Dendritic cell treated with granulocyte-macrophage colony-stimulating factor and Interleukin-4, amounts not matched to agents 40 ng/mL and 50 ng/mL, for 4 days (primary cell): ENCODE data around the gene SUOX.

Source experiments
- H3K27ac Mint-ChIP-seq: one replicate; pipeline ENCODE4 v1.8.0; 2022; ENCODE audit warnings: mild to moderate bottlenecking, mixed read lengths
- H3K27me3 Mint-ChIP-seq: one replicate; pipeline ENCODE4 v1.8.0; 2022; ENCODE audit warnings: mild to moderate bottlenecking, mixed read lengths
- H3K36me3 Mint-ChIP-seq: one replicate; pipeline ENCODE4 v1.8.0; 2022; ENCODE audit warnings: low read depth, mixed read lengths
- H3K4me1 Mint-ChIP-seq: one replicate; pipeline ENCODE4 v1.8.0; 2022; ENCODE audit warnings: low read depth, mixed read lengths
- H3K4me3 Mint-ChIP-seq: one replicate; pipeline ENCODE4 v1.8.0; 2022; ENCODE audit warnings: mild to moderate bottlenecking, moderate library complexity, mixed read lengths
- H3K9me3 Mint-ChIP-seq: one replicate; pipeline ENCODE4 v1.8.0; 2022; ENCODE audit warnings: mixed read lengths
- intact Hi-C: fragments of 100-400 bp; cut with micrococcal nuclease; formaldehyde crosslinking; loops from one replicate; pipeline ENCODE4 v1.15.0; 2022

Gene SUOX

GRCh38 chr12:56017181-56017580, 20.1 kb downstream of the SUOX start:
- no peak overlapping the region for H3K27ac Mint-ChIP-seq
- no peaks in the 10 kb centered on the region for H3K27me3 Mint-ChIP-seq
- intact Hi-C loops = no loop called here
- H3K36me3 Mint-ChIP-seq = peaks cover 12% of the 10 kb centered on the region
- H3K4me3 Mint-ChIP-seq = no peak overlapping the region
- peaks cover 33% of the 10 kb centered on the region for H3K4me1 Mint-ChIP-seq
- no peaks in the 10 kb centered on the region for H3K9me3 Mint-ChIP-seq

GRCh38 chr12:56018356-56018755, 21.3 kb downstream of the SUOX start:
- intact Hi-C loops = no loop called here
- Mint-ChIP-seq H3K4me3 (no peak overlapping the region), H3K27ac (no peak overlapping the region)

GRCh38 chr12:56020423-56021184, 23.5 kb downstream of the SUOX start, which contains the start of gene IKZF4:
Gene IKZF4 (plus strand): TSS chr12:56021043. CDS start chr12:56021494, 451 bp downstream.
- intact Hi-C loops = no loop called here
- Mint-ChIP-seq H3K27ac (peak within 1 kb of the TSS; percentile 76), H3K9me3 (no peaks in the 10 kb centered on the region), H3K4me1 (peaks cover 44% of the 10 kb centered on the region), H3K27me3 (no peaks in the 10 kb centered on the region), H3K4me3 (peak within 1 kb of the TSS; percentile 70), H3K36me3 (peaks cover 16% of the 10 kb centered on the region)

More at GRCh38 chr12:56018356-56018755, 21.3 kb downstream of the SUOX start:
- Mint-ChIP-seq H3K36me3 (peaks cover 6% of the 10 kb centered on the region), H3K27me3 (no peaks in the 10 kb centered on the region), H3K4me1 (peaks cover 42% of the 10 kb centered on the region), H3K9me3 (no peaks in the 10 kb centered on the region)

GRCh38 chr12:56021889-56022497, 24.9 kb downstream of the SUOX start:
- Mint-ChIP-seq H3K9me3 (no peaks in the 10 kb centered on the region), H3K36me3 (peaks cover 26% of the 10 kb centered on the region), H3K27ac (peak overlapping the region; percentile 76), H3K4me3 (peak overlapping the region; percentile 70), H3K4me1 (peaks cover 44% of the 10 kb centered on the region), H3K27me3 (no peaks in the 10 kb centered on the region)
- intact Hi-C loops = no loop called here

GRCh38 chr12:56028511-56029165, 31.6 kb downstream of the SUOX start:
- Mint-ChIP-seq H3K27ac (no peak overlapping the region), H3K27me3 (no peaks in the 10 kb centered on the region), H3K36me3 (peaks cover 72% of the 10 kb centered on the region), H3K9me3 (no peaks in the 10 kb centered on the region), H3K4me1 (peaks cover 9% of the 10 kb centered on the region), H3K4me3 (no peak overlapping the region)
- intact Hi-C loops = loop anchor here (1.0 to 5.0 kb wide), 2 partner anchors 32 to 291 kb away; no protein-coding TSS in a partner anchor

GRCh38 chr12:56029166-56029519, 32.1 kb downstream of the SUOX start:
- Mint-ChIP-seq H3K4me1 (peaks cover 6% of the 10 kb centered on the region), H3K4me3 (no peak overlapping the region), H3K36me3 (peaks cover 76% of the 10 kb centered on the region), H3K9me3 (no peaks in the 10 kb centered on the region), H3K27me3 (no peaks in the 10 kb centered on the region), H3K27ac (no peak overlapping the region)
- intact Hi-C loops = loop anchor here (1.0 to 5.0 kb wide), 2 partner anchors 33 to 292 kb away; no protein-coding TSS in a partner anchor

- Mint-ChIP-seq H3K27me3 (no peaks in the 10 kb centered on the region), H3K36me3 (peaks cover 81% of the 10 kb centered on the region), H3K27ac (no peak overlapping the region), H3K4me3 (no peak overlapping the region), H3K9me3 (no peaks in the 10 kb centered on the region), H3K4me1 (peaks cover 6% of the 10 kb centered on the region)
- intact Hi-C loops = loop anchor here (1.0 to 5.0 kb wide), 2 partner anchors 33 to 292 kb away; no protein-coding TSS in a partner anchor
These were observed 32.7 kb downstream of the SUOX start for GRCh38 chr12:56029666-56030293.

GRCh38 chr12:56031987-56032386, 34.9 kb downstream of the SUOX start:
- Mint-ChIP-seq H3K4me1 (peaks cover 6% of the 10 kb centered on the region), H3K4me3 (no peak overlapping the region), H3K36me3 (peaks cover 81% of the 10 kb centered on the region), H3K9me3 (no peaks in the 10 kb centered on the region), H3K27ac (peak overlapping the region; percentile 6), H3K27me3 (no peaks in the 10 kb centered on the region)
- intact Hi-C loops = no loop called here

- intact Hi-C loops = no loop called here
- H3K36me3 Mint-ChIP-seq = peaks cover 68% of the 10 kb centered on the region
- H3K4me1 Mint-ChIP-seq = no peaks in the 10 kb centered on the region
- no peaks in the 10 kb centered on the region for H3K9me3 Mint-ChIP-seq
- no peak overlapping the region for H3K27ac Mint-ChIP-seq
- no peaks in the 10 kb centered on the region for H3K27me3 Mint-ChIP-seq
- H3K4me3 Mint-ChIP-seq = no peak overlapping the region
These were observed 37.7 kb downstream of the SUOX start for GRCh38 chr12:56034586-56035332.

- Mint-ChIP-seq H3K36me3 (peaks cover 61% of the 10 kb centered on the region), H3K27me3 (no peaks in the 10 kb centered on the region), H3K9me3 (no peaks in the 10 kb centered on the region), H3K4me1 (no peaks in the 10 kb centered on the region), H3K4me3 (no peak overlapping the region), H3K27ac (no peak overlapping the region)
- intact Hi-C loops = no loop called here
These were observed 40.1 kb downstream of the SUOX start for GRCh38 chr12:56037161-56037560.

- Mint-ChIP-seq H3K27me3 (no peaks in the 10 kb centered on the region), H3K4me3 (no peak overlapping the region), H3K4me1 (peaks cover 6% of the 10 kb centered on the region), H3K27ac (no peak overlapping the region), H3K36me3 (peaks cover 61% of the 10 kb centered on the region), H3K9me3 (no peaks in the 10 kb centered on the region)
- intact Hi-C loops = no loop called here
These were observed 41.1 kb downstream of the SUOX start for GRCh38 chr12:56038022-56038655.

GRCh38 chr12:56040151-56040550, 43.1 kb downstream of the SUOX start:
- intact Hi-C loops = loop anchor here (2.0 to 5.0 kb wide), 4 partner anchors 43 to 303 kb away; partner anchors contain the start of genes PA2G4, RPL41, SUOX and ZC3H10
- Mint-ChIP-seq H3K4me1 (peaks cover 10% of the 10 kb centered on the region), H3K4me3 (no peak overlapping the region), H3K36me3 (peaks cover 63% of the 10 kb centered on the region), H3K9me3 (no peaks in the 10 kb centered on the region), H3K27ac (peak overlapping the region; percentile 37), H3K27me3 (no peaks in the 10 kb centered on the region)
